Activated CD8-positive, alpha-beta T cell treated with anti-CD3 and anti-CD28 coated beads for 36 hours (primary cell): Measurements from ENCODE around the gene VAV2. TPM values are rescaled to one million over a fixed set of nuclear protein-coding genes. Genes with fewer than 3 reads are reported as not detected.

Experiments used
- ATAC-seq: fragments of 200-7000 bp; cut with Tn5 transposase; one replicate; pipeline ENCODE4 v1.10.0; 2021; ENCODE audit warnings: mild to moderate bottlenecking, moderate library complexity
- CTCF ChIA-PET: fragments of 350-600 bp; sonication (Branson Sonifier 250); formaldehyde crosslinking; loops from one replicate; lab custom pipeline; 2021; ENCODE audit warnings: antibody characterized with exemption; lab: Charles Lee
- POLR2A ChIA-PET: fragments of 350-600 bp; sonication (Branson Sonifier 250); formaldehyde crosslinking; loops from one replicate; lab custom pipeline; 2021; ENCODE audit warnings: antibody characterized with exemption; lab: Charles Lee
- DNase-seq: peaks from one replicate; pipeline ENCODE4 v3.0.0-alpha.2; 2020
- H3K27ac Mint-ChIP-seq: one replicate; pipeline ENCODE4 v1.8.0; 2021; ENCODE audit warnings: mild to moderate bottlenecking, mixed read lengths
- H3K27me3 Mint-ChIP-seq: one replicate; pipeline ENCODE4 v1.8.0; 2021; ENCODE audit warnings: mixed read lengths
- H3K36me3 Mint-ChIP-seq: one replicate; pipeline ENCODE4 v1.8.0; 2021; ENCODE audit warnings: low read depth, mixed read lengths
- H3K4me1 Mint-ChIP-seq: one replicate; pipeline ENCODE4 v1.8.0; 2021; ENCODE audit warnings: low read depth, mixed read lengths
- H3K4me3 Mint-ChIP-seq: one replicate; pipeline ENCODE4 v1.8.0; 2021; ENCODE audit warnings: mild to moderate bottlenecking, moderate library complexity, mixed read lengths
- H3K9me3 Mint-ChIP-seq: one replicate; pipeline ENCODE4 v1.8.0; 2021; ENCODE audit warnings: mixed read lengths
- intact Hi-C: fragments of 100-400 bp; cut with micrococcal nuclease; formaldehyde crosslinking; loops from one replicate; pipeline ENCODE4 v1.10.0; 2022
- total RNA-seq, 2 experiments: library from RNA; stranded (reverse); gene quantifications; one replicate each; pipeline ENCODE4 v1.2.3, GENCODE V29; 2021
- TF ChIP-seq, protein P1 (sequence below): fragments of 200-600 bp; IDR thresholded peaks from one replicate; pipeline ENCODE4 v1.8.0; 2022; ENCODE audit warnings: antibody characterized with exemption, mild to moderate bottlenecking

The VAV2 gene
- total RNA-seq, 2 experiments from 2014 or later, result 5.1 to 5.4 TPM

DNA sequence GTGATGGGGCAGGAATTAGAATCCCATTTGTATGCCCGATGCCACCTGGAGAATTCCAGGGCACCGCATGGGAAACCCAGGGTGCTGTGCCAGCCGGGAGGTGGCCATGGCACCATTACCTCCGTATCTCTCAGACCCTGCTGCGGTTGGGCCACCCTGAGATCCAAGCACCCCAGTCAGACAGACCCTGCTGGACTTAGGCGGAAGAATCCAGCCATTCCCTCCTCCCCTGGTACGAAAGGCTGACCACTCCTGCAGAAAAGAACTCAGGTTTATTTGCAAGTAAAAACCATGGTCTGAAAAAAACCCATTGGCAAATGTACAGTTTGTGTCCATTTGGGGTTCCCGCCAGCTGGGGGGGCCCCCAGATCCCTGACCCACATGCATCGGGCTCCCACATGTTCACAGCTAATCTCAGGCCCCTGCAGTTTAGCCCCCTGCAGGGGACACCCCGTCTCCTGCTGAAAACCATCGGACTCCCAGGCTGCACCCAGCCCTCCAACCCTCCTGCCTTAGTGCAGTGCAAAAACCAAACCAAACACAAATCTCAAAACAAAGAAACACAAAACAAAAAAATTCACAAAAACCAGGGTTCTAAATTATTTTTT is 230.4 kb downstream of the VAV2 start:
- H3K9me3 Mint-ChIP-seq, result peaks cover 5% of the 10 kb centered on the region
- CTCF ChIA-PET, result no interaction called here
- peaks cover 15% of the 10 kb centered on the region for H3K36me3 Mint-ChIP-seq
- TF ChIP-seq, protein P1, sequence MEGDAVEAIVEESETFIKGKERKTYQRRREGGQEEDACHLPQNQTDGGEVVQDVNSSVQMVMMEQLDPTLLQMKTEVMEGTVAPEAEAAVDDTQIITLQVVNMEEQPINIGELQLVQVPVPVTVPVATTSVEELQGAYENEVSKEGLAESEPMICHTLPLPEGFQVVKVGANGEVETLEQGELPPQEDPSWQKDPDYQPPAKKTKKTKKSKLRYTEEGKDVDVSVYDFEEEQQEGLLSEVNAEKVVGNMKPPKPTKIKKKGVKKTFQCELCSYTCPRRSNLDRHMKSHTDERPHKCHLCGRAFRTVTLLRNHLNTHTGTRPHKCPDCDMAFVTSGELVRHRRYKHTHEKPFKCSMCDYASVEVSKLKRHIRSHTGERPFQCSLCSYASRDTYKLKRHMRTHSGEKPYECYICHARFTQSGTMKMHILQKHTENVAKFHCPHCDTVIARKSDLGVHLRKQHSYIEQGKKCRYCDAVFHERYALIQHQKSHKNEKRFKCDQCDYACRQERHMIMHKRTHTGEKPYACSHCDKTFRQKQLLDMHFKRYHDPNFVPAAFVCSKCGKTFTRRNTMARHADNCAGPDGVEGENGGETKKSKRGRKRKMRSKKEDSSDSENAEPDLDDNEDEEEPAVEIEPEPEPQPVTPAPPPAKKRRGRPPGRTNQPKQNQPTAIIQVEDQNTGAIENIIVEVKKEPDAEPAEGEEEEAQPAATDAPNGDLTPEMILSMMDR, result no peak
- peaks cover 3% of the 10 kb centered on the region for H3K27me3 Mint-ChIP-seq
- intact Hi-C loops, result no loop called here
- POLR2A ChIA-PET, result no interaction called here
- no peak overlapping the region for H3K4me3 Mint-ChIP-seq
- DNase-seq (no peak), ATAC-seq (no peak)
- no peak overlapping the region for H3K27ac Mint-ChIP-seq
- H3K4me1 Mint-ChIP-seq, result no peaks in the 10 kb centered on the region

DNA sequence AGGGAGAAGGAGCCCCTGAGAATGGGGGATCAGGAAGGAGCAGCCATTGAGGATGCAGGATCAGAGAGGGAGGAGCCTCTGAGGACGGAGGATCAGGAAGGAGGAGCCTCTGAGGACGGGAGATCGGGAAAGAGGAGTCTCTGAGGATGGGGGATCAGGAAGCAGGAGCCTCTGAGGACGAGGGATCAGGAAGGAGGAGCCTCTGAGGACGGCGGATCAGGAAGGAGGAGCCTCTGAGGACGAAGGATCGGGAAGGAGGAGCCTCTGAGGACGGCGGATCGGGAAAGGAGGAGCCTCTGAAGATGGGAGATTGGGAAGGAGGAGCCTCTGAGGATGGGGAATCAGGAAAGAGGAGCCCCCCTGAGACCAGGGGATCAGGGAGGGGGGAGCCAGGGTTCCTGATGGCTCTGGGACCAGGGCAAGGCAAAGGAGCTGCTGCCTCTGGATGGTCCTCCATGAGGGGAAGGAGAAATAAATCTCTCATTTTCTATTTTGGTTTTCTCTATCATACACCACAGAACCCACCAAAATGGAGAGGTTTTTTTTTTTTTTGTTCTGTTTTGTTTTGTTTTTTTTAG is 231.3 kb downstream of the VAV2 start:
- no peak for ATAC-seq
- intact Hi-C loops, result no loop called here
- TF ChIP-seq, protein P1, result no peak
- no peak for DNase-seq
- Mint-ChIP-seq H3K27me3 (peaks cover 3% of the 10 kb centered on the region), H3K9me3 (peaks cover under 1% of the 10 kb centered on the region), H3K4me1 (no peaks in the 10 kb centered on the region), H3K27ac (no peak overlapping the region), H3K4me3 (no peak overlapping the region), H3K36me3 (peaks cover 9% of the 10 kb centered on the region)
- ChIA-PET POLR2A (no interaction called here), CTCF (interaction anchor here (0.6 to 1.0 kb wide), 2 partner anchors 18 to 1326 kb away, joined by 3 to 4 read pairs; no protein-coding TSS in a partner anchor)

DNA sequence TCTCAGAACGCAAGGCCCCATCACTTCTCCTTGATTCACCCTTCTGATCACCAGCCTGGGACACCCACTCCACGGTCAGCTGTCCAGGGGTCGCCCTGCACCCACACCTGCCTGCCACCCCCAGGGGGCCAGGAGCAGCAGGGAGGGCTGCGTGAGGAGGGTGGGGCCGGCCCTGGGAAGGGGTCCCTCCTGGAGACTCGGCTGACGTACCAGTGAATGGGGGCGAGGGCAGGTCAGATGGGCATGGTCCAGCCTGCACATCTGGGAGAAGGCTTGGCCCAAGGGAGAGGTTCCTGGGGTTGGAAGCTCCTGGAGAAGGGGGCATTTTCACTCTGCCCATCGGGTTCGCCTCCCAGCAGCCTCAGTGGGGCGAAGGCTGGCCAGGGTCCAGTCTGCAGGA is 232.2 kb downstream of the VAV2 start:
- Mint-ChIP-seq H3K4me3 (no peak overlapping the region), H3K36me3 (peaks cover 3% of the 10 kb centered on the region), H3K27ac (no peak overlapping the region), H3K27me3 (peaks cover 4% of the 10 kb centered on the region), H3K9me3 (no peaks in the 10 kb centered on the region), H3K4me1 (no peaks in the 10 kb centered on the region)
- ATAC-seq (no peak), DNase-seq (no peak)
- TF ChIP-seq, protein P1, result no peak
- intact Hi-C loops, result no loop called here
- ChIA-PET CTCF (interaction anchor here (1.0 kb wide), 1 partner anchor 17 kb away, joined by 4 read pairs; no protein-coding TSS in a partner anchor), POLR2A (no interaction called here)

DNA sequence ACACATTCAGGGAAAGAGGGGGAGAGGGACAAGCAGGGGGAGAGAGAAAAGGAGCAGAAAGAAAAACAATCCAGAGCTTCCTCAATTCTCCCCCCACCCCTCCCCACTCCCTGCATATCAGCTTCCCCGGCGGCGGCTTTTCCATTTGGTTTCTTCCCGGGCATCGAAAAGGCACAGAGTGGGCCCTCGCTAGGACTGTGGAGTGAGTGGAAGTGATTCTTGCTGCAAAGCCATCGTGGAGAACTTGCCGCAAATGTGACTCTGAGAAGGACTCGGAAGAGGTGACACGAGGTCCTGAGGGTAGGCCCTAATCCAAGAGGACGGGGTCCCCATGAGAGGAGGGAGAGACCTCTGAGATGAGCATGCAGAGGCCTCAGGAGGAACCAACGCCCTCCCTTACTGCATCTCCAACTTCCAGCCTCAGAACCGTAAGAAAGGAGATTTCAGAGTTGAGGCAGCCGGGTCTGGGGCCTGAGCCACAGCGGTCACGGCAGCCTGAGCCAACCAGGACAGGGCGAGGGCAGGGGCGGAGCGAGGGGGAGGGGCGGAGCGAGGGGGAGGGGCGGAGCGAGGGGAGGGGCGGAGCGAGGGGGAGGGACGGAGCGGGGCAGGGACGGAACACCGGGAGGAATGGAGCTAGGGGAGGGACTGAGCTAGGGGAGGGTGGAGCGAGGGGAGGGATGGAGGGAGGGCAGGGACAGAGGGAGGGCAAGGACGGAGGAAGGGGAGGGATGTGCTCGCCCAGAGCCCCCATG is 232.8 kb downstream of the VAV2 start:
- ChIA-PET POLR2A (no interaction called here), CTCF (no interaction called here)
- Mint-ChIP-seq H3K36me3 (peaks cover 3% of the 10 kb centered on the region), H3K27me3 (peaks cover 6% of the 10 kb centered on the region), H3K9me3 (no peaks in the 10 kb centered on the region), H3K4me3 (no peak overlapping the region), H3K27ac (no peak overlapping the region), H3K4me1 (no peaks in the 10 kb centered on the region)
- DNase-seq (no peak), ATAC-seq (no peak)
- intact Hi-C loops, result no loop called here
- TF ChIP-seq, protein P1, result no peak

DNA sequence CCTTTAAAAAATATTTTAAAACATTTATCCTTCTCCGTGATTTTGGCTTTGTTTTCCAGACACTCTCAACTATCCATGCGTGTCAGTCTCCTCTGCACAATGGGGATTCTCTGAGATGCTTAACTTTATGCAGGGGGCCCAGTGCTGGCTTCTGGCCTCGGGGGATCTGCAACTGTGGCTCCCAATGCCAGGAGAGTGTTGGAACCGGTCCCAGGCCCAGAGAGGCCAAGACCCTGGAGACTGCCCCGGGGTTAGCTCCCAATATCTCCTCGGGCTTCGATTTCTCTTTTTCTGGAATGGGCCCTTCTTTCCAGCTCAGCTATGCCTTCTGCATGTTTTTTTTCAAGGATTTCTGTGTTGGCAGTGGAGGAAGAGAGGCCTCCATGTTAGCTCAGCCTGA is 233.9 kb downstream of the VAV2 start:
- intact Hi-C loops, result no loop called here
- Mint-ChIP-seq H3K9me3 (no peaks in the 10 kb centered on the region), H3K4me3 (no peak overlapping the region), H3K27me3 (peaks cover 14% of the 10 kb centered on the region), H3K27ac (no peak overlapping the region), H3K4me1 (no peaks in the 10 kb centered on the region), H3K36me3 (no peaks in the 10 kb centered on the region)
- ATAC-seq (no peak), DNase-seq (no peak)
- TF ChIP-seq, protein P1, result no peak
- POLR2A ChIA-PET, result no interaction called here
- CTCF ChIA-PET, result no interaction called here
